DMS153 treated with DMSO at 0.1 percent for 48 hours (cell line): ENCODE data around the gene CEP131.
A peak's percentile ranks its signal among the peaks of the same experiment; 100 is the strongest.

Experiments used
- DNase-seq: peaks from one replicate; lab custom pipeline; 2025; ENCODE audit not compliant: unreplicated experiment; lab: John Stamatoyannopoulos, UW

Gene CEP131

DNA sequence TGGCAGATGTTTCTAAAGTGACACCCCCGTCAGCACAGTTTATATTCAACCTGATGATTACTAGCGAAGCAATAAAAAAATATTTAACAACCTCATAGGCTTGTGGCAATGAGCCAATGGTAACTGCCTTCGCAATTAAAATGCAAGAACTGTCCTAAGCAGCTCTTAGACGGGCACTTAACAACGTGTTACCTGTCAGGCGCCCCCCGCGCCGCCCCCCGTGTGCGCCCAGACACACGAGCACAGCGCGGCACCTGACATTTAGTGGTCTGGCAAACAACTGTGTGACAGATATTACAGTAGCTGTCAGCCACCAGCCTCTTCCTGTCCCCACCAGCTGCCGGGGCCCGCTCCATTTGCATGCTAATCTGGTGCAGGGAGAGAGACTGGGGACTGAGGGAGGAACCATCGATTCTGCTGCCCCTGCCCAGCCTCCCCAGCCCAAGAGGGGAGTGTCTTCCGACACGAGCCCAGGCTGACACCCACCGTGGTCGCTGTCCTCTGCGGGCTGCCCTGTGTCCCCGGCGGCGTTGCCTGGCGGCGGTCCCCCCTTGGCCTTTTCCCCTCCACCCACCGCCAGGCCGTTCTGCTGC lies 29.0 kb upstream of the CEP131 start:
- peak; percentile 98 for DNase-seq

DNA sequence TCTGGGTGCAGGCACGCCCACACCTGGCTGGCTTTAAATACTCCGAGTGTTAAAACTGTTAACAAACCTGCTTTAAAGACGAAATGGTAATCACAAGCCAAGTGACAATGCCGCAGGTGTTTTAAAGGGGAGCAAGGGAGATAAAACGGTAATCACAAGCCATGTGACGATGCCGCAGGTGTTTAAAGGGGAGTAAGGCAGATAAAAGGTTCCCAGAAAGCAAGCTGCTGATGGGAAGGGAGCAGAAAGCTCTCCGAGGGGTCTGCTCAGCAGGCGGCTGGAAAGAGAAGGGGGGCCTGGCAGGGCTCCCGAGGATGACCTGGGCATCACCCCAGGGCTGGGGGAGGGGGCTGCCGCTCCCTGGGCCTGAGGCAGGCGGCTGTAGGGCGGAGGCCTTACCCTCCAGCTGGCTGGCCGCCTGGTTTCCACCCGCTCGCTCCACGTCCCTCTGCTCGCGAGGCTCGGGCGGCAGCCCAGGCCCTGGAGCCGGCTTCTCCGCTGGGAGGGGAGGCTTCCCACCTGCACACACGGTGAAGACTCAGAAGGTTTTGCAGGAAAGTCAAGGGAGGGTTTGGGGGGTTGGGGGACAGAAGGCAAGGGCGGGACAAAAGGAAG lies 28.4 kb upstream of the CEP131 start:
- DNase-seq = peak; percentile 93

DNA sequence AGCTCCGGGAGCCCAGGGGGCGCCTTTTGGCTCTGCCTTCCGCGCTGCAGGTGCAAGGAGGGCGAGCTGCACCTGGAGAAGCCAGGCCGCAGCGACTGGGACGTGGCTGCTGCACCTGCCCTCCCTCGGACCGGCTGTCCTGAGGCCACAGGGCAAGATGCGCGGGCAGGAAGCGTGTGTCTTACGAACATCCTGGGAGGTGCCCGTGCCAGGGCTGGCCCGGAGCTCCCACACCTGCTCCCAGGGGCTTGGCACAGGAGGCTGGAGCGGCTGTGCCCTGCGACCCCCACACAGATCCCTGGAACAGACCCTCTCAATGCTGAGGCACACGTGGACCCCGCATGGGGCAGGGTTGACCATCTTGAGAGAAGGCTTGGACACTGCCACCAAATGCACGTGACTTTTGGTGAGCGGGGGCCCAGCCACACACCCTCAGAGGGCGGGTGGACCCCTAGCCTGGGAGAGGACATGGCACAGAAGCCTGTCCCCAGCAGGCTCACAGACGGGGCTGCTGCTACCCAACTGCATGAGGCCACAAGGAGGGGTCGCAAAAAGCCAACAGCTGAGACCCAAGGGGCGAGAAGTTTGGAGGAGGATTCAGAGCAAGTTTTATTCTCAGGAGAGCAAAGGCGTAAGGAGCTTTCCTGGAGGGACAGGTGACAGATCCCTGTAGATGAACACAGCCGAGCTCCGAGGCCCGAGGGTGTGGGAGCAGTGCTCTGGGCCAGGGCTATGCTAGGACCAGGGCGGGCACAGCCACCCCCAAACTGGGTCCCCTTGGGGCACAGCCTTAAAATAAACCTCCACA lies 27.7 kb upstream of the CEP131 start:
- no peak for DNase-seq

DNA sequence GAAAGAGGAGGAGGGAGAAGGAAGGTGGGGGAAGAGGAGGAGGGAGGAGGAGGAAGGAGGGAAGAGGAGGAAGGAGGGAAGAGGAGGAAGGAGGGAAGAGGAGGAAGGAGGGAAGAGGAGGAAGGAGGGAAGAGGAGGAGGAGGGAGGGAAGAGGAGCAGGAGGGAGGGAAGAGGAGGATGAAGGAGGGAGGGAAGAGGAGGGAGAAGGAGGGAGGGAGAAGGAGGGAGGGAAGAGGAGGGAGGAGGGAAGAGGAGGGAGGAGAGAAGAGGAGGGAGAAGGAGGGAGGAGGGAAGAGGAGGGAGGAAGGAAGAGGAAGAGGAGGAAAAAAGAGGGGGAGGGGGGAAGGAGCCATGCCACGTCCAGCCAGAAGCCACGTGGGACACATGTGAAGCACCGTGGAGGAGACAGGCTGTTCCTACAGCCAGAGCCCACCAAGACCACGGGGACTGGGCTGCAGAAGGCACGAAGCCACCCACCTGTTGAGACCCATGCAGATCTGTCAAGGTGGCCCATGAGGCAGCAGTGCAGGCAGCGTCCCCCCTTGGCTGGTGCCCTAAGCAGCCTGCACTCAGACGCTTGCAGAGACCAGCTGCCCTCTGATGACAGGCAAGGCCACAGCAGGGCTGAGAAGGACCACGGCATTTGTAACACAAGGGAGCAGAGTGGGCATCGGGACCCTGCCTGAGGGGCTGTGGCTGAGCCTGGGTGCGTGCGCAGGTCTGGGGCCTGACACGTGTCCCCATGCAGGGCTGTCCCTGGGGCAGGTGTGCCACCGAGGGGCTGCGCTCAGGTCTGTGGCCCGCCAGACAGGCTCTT lies 26.7 kb upstream of the CEP131 start:
- DNase-seq = no peak

DNA sequence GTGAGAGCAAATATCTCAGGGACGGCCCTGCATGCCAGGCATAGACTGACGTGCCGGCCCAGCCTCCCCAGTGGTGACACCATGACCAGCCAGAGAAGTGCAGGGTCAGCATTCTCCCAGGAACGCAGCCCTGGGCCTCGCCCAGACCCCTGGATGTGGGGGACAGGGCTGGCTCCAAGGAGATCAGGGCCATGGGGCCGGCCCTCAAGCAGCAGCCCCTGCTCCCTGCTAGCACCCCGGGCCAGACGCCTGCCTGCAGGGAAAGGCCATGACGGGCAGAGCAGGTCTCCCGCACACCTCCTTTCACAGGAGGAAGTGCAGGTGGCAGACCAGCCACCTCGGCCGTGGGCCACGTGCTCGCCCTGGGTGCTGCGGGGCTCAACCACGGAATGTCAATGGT lies 25.9 kb upstream of the CEP131 start:
- no peak for DNase-seq

DNA sequence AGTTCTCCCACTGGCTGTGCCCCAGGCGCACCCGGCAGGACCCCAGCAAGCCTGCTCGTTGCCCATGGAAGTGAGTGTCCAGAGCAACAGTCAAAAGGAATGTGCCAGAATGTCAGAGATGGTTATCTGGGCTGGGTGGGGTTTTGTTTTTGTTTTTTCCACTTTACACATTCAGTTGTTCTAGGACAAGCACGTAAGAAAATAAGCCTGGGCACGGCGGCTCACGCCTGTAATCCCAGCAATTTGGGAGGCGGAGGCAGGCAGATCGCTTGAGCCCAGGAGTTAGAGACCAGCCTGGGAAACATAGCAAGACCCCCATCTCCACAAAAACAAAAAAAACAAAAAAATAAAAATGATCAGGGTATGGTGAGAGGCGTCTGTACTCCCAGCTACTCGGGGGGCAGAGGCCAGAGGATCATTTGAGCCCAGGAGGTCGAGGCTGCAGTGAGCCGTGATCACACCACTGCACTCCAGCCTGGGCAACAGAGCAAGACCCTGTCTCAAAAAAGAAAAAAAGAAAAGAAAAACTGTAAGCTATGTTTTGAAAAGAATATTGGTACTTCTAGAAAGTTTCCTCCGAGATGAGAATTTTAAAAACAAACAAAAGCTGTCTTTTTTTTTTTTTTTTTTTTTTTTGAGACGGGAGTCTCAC lies 24.7 kb upstream of the CEP131 start:
- DNase-seq = no peak

DNA sequence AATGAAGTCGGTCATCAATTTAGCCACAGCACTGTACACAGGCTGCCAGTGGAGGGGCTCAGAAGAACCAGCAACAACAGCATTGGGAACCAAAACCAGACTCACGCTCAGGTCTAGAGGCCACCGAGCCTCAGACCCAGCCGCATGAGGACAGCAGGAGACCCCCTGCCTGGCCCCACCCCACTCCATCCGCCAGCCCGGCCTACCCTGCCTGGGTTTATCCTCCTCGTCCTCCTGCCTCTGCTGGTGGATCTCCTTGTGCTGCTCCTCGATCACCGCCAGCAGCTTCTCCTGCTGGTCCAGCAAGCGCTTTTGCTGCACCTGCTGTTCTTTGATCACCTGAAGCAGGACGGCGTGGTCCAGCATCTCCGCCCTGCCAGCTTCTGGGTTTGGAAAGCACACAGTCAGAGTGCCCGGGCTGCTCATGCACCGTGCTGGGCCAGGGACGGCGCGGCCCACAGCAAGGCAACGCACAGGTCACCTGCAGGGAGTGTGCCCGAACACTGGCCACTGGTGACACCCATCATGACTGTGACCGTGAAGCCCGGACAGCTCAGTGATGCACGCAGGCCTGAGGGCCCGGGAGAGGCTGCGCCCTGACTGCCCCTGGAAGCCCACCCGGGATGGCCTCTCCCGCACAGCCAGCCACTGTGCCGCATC lies 24.0 kb upstream of the CEP131 start:
- no peak for DNase-seq

DNA sequence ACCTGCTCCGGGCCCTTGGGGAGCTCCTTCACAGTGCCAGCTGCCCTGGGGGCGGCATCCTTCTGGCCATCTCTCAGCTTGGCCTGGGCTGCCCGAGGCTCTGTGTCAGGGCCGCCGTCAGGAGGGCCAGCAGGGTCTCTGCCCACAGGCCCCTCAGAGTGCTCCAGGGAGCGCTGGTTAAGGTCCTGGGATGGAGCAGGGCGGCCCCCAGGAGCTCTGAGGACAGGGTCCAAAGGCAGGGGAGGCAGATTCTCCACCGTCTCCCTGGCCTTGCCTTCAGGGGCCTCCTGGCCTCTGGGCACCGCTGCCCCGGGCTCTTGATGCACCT lies 23.5 kb upstream of the CEP131 start:
- no peak for DNase-seq

DNA sequence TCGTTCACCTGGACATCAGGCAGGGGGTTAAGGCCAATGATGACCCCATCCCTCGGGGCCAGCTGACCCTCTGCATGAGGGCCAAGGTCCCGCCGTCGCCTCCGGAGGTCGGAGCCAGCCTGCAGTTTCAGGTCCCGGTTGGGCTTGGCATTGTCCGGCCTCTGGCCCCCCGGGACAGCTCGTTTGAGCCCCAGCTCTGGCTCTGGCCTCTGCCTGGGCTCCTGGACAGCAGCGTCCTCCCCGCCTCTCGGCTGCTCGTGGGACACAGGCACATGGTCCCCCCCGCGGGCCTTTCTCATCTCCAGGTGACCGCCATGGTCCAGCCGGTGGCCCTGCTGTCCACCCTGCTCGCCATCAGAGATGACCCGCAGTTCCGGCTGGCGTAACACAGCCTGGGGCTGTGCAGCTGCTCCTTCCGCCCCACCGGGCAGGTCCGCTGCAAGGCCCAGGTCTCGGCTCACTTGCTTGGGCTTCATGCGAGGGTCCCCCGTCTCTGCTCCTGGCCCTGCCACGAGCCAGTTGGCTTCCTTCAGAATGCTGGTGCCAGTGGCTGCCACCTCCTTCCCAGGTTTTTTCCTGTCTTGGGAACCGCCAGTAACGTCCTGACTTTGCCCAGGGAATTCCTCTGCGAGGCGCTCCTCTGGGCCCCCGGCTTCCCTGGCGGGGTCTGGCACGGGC lies 23.0 kb upstream of the CEP131 start:
- DNase-seq = no peak

DNA sequence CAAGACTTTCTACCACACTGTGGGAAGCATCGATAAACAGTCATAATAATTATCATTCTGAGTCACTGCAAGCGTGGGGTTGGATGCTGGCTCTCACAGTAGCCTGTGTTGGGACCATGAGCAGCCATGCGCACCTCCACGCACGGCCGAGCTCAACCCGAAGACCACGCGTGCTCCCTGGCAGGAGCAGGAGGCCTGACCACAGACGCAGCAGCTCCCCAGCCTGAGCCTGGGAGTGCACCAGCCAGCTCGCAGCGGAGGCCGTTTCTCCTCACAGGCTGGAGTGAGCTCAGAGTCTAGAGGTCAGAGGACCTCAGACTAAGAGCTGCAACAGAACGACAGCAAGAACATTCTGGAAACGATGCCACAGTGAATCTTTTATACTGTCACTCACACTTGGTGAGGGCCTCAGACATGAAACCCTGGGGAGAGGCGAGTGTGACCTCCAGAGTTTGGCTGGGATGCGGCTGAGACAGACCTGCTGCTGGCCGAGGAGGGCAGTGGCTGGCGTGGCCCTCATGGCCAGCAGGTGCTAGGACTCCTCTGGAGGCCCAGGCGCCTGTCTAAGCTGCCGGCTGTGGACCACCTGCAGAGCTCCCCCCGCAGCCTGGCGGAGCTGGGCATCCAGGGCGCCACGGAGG lies 22.4 kb upstream of the CEP131 start:
- no peak for DNase-seq

DNA sequence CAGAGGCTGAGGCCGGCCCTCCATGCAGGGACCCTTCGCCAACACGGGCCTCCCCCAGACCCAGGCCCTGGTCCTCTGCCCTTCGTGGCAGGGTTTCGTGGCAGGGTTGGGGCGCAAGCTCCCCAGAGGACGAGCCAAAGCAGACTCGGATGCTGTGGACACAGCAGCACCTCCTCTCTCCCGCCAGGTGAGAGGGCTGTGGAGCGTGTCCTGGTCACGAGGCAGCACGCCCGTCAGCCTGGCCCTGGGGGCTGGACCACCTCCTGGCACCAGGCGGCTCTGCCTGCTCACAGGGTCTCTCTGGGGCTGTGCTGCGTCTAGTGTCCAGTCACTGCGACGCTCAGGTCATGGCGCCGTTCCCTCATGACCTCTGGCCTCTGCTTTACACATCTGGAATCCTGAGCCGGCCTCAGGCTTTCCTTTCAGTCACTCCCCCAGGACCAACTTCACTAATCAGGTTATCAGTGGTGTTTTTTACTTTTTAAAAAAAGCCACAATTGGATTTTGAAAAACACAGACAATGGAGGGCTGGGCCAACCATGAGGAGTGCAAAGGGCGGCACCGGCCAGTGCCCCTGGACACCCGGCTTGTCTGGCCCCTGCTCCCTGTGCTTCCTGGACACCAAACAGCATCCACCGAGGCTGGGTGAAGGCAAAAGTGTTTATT lies 21.7 kb upstream of the CEP131 start:
- no peak for DNase-seq

DNA sequence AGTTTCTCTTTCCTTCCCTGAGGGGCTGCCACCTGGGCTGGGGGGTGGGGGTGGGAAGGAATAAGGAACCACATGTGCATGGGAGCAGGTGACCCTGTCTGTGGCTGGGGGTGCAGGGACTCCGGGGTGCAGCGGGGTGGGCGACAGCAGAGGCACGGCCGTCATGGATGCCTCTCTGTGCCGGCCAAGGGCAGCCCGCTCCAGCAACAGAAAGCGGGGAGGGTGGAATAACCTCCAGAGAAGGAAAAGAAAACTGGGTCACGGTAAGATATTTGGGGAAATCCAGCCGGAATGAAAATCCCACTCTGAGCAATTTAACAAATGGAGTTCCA lies 20.5 kb upstream of the CEP131 start:
- DNase-seq = no peak

DNA sequence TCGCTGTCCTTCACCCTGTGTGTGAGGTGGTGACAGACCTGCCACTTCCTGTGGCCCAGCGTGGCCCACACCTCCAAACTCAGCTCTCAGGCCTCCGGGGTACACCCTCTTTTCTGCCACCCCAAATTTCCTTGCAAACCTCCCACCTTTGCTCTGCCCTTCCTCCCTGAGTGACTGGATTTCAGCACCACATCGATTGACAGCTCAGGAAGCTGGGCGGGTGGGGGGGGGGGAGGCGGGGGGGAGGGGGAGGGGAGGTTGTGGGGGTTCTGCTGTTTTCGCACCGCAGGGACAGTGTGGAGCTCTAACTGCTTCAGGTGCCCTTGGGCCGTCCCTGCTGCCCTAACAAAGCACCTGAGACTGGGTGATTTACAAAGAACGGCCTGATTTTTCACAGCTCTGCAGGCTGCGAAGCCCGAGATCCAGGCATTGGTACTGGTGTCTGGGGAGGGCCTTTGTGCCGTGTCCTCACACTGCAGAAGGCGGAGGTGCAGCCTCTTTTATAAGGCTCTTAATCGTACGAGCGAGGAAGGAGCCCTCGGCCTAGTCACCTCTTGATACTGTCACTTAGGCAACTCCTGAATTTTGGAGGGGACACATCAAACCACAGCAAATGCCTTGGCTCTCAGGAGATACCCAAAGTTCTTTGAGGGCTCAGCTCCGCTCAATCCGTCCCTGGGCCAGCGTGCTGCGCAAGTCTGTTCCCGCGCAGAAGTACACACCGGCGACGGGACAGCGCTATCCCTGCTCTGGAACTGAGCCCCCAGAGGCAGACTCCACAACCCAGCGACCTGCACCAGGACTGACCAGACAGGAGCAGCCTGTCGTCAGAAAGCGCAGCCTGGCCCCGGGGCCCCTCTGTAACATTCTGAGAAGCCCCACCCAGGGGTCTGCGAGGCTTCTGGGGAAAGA lies 19.9 kb upstream of the CEP131 start:
- no peak for DNase-seq

DNA sequence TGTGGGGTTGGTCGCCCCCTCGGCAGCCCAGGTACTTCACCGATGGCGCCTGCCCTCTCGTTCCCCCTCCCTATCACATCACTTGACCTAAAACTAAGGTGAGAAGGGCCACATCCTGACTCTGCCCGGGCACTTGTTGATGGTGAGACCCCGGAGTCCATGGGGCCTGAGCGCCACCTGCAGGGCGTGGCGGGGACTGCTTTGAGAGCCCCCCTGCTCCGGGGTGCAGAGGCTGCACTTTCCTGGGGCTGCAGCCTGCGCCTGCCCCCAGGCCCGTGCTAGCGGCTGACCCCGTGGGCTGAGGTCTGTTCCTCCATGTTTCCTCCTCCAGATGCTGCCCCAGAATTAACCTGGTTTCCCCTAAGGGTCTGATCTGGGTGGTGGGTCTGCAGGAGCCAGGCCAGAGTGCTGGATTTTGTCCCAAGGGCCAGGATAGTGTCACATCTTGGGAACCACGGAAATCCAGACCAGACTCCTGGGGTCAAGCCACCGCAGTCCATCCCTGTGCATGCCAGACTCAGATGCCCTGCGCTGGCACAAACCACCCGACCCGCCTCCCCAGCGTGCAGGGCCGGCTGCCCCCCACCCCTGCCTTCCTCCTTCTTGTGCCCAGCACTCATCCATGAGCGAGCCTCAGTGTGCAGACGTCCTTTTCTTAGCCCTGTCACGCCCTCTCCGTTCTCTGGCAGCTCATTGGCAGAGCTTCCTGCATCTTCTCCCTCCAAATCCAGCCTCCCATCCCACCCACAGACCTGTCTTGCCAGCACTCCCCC lies 19.1 kb upstream of the CEP131 start:
- DNase-seq = peak; percentile 11

DNA sequence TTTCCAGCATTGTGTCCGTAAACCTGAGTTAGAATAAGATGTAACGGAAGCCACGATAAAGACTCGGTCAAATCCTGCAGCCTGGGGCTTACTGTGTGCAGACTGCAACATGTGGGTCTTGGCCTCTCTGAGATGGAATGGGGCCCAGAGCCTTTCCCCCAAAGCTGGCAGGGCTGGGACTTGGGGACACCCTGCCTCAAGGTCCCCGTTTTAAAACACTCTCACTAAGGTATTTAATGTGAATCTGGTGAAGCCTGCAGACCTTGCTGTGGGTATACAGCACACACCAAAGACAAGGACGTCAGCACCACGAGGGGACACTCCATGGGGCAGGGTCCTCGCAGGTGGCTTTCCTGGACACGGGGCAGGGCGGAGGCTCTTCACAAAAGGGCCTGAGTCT lies 18.4 kb upstream of the CEP131 start:
- no peak for DNase-seq

DNA sequence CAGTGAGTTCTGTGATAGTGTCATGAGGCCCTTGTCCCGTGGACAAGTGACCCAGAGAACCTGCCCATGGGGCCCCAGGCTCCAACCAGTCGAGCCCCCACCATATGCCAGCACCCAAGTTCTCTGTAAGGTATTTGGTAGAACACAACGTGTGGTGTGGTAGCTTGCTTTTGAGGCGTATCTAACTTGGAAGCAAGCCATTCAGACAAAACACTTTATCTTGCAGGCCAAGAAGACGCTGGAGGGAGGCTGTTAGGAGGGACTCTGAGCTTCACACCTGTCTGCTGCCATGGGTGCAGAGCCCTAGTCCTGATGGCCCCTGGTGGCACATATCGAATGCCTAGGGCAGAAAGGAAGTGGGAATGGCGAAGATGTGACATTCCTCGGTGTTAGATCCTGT lies 18.0 kb upstream of the CEP131 start:
- no peak for DNase-seq

DNA sequence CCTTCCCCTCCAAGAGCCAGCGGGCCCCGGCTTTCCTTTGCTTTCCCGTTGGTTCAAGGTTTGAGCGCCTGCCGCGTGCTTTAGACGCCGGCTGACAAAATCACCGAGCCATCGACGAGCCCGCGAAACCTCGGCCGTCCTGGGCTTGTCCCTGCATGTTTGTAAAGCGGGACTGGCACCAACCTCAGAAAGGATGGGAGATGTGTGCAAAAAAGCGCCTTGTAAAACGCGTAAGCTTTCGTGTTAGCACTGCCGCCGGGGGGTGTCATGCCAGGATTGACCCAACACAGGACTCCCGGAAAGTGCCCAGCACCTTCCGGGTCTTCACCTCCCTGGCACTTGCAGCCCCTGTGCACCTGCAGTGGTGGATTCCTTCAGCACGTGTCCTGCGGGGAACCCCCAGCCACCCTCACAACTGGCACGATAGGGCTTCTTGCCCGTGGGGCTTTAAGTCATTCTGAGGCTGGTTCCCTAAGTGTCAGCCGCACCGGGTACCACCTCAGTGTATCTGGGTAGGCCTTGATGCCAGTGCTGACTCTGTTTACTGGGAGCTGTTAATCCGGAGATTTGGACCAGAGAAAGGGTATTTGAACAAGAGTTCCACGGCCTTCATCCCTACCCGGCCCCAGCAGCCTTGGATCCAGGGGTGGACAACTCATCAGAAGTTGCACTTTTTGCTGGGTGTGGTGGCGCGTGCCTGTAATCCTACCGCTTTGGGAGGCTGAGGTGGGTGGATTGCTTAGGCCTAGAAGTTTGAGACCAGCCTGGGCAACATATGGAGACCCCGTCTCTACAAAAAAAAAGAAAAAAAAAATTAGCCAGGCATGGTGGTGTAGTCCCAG lies 17.2 kb upstream of the CEP131 start:
- DNase-seq = no peak
